GM21786 (cell line): ENCODE data around the gene TRA2A.
A peak's percentile ranks its signal among the peaks of the same experiment; 100 is the strongest.

Experiments
- ATAC-seq: cut with Tn5 transposase; IDR thresholded peaks from one replicate; pipeline ENCODE4 v1.9.1; 2021; ENCODE audit not compliant: unreplicated experiment

The TRA2A gene

DNA sequence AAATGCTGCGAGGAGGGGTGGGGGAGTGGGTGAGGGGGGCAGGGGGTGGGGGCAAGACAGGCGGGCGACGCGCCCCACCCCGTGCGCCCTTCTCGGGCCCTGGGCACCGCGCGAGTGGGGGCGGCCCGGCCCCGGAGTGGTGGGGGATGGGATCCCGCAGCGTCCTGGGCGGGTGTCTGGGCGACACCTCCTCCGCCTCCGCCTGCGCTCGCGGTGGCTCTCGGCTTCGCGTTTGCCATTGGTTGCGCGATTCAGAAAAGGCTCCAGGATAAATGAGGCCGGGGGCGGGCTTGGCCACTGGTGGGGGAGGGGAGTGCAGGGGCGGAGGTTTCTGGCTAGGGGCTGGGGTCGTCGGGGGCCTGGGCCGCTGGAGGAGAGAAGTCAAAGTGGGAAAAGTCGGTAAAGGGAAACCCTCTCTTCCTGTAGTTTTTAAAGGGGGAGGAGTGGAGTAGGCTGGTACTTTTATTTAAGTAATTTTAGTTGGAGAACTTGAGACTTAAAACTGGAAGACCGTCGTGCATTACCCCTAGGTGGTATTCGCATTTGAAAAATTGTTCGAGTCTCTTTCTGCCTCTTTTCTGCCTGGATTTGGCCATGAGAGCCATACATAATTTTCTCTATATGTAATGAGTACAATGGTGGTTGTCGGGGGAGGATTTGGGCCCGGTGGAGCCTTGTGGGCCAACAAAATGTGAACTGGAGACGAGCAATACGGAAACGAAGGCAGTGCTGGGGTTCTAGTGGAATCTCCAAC, 60.5 kb downstream of the TRA2A start:
- ATAC-seq: peak; percentile 26

GRCh38 chr7:23470330-23471105, 61.3 kb downstream of the TRA2A start, which contains the start of gene IGF2BP3:
Gene IGF2BP3, minus strand, starts transcription at chr7:23470491. Its CDS starts 381 bp downstream, at chr7:23470110.
- no peak for ATAC-seq

DNA sequence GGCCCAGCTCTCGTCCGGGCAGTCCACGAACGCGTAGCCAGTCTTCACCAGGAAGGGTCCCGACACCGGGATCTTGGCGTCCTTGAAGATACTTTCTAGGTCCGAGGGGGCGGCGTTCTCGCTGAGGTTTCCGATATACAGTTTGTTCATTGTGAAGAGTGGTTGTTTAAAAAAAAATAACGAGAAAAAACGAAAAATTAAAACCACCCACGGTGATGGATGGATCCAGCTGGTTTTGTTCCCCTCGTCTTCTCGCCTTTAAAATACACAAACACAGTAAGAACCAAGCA, 61.9 kb downstream of the TRA2A start:
- no peak for ATAC-seq

DNA sequence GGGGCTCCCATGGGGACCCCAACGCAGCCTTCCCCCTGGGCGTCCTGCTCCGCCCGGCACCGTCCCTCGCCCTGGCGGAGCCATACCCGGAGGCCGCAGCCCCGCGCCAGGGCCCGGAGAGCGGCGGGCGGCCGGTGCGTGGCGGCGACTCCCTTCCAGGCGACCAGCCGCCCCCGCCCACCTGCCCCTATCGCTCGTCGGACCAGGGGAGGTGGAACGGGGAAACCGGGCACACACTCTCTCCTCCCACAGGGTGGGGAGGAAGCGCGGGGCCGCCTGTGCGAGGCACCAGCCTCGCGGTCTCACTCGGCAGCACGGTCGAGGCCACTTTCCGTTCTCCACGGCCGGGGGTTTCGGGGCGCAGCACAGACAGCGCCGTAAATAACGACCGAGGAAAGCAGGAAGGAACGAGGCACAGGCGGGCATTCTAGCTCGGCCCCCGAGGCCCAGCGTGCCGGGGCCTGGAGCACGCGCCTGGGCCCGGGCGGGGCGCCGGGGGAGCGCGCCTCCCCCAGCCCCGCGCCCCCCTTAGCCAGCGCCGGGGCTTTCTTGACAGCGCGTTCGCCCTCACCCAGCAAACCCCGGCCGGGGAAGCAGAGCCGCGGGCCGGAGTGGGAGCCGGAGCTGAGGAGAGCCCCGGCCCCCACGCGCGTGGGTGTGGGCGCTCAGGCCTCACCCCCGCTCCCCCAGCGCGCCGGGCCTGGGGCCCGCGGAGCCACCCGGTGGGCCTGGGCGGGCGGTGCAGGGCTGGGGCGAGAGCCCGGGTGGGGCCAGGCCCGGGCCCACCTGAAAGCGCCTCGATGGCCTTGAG, 62.4 kb downstream of the TRA2A start:
- ATAC-seq: no peak

DNA sequence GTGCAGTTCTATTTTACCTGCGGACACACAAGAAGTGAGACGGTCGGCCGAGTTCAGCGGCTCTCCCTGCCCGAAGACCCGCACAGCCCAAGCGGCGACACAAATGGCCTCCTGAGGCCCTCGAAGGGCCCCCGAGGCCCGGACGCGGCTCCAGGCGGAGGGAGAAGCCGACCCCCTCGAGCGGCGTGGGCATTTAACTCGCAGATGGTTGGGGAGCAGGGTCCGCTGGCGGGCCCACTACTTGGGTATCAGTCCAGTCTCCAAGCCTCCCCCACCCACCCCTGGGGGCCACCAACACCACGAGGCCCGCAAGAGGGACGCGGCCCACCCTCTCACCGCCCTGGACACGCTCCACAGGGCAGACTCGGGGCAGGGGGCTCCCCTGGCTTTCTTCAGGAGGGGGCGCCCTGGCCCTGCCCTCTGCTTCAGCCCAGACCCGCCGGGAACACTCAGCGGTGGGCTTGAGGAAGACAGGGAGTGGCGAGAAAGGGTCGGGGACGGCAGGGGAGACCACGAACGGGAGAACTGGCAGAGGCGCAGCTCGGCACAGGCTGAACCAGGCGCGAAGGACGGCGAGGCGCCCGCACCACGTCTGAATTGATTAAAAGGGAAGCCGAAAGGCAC, 63.1 kb downstream of the TRA2A start:
- ATAC-seq: no peak

- no peak for ATAC-seq
Observed at GRCh38 chr7:23467806-23468525, 63.8 kb downstream of the TRA2A start.

DNA sequence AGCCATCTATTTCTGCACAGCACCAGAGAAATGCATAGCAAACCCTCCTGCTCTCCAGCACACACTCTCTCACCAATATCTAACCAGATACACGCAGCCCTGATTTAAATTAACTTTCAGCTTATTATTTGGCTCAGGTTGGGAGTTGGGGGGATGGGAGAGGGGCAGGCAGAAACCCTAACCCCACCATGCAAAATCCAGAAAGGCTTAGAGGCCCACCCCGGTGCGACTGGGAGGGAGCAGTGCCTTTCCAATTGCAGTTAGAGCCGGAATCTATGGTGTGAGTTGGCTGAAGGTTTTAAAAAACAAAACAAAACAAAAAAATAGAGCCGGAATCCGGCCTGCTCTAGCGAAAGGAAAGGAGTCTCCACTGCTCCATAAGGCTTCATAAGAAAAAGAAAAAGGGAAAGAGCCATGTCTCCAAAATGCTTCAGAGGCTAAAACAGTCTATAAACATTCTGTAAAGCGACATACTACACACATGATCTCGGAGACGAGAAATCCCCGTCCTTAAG, 64.4 kb downstream of the TRA2A start:
- ATAC-seq: no peak

- ATAC-seq: no peak
Observed at GRCh38 chr7:23462846-23463245, 68.9 kb downstream of the TRA2A start.

GRCh38 chr7:23458044-23458443, 73.7 kb downstream of the TRA2A start:
- no peak for ATAC-seq

- ATAC-seq: no peak
Observed at GRCh38 chr7:23456093-23456492, 75.7 kb downstream of the TRA2A start.

- ATAC-seq: no peak
Observed at GRCh38 chr7:23454881-23455526, 76.8 kb downstream of the TRA2A start.
